IMR-90 (cell line): Measurements from ENCODE around the gene COLEC12. TPM values are rescaled to one million over a fixed set of nuclear protein-coding genes. Genes with fewer than 3 reads are reported as not detected.

ENCODE experiments used
- ATAC-seq: fragments of 200-7000 bp; cut with Tn5 transposase; 2 replicates; pipeline ENCODE4 v1.9.1; 2020; ENCODE audit warnings: low read depth, mild to moderate bottlenecking, moderate library complexity
- BruUV-seq: library from RNA; stranded (reverse); fragments of 400-500 nt; replicated peaks from 2 replicates; lab custom pipeline; 2021; lab: Mats Ljungman, UMichigan
- CTCF ChIA-PET: fragments of 300-600 bp; formaldehyde crosslinking; extraction: SDS; loops from one replicate; lab custom pipeline; 2021; ENCODE audit warnings: antibody characterized with exemption; lab: Yijun Ruan, JAX
- POLR2A ChIA-PET: fragments of 300-600 bp; sonication (Branson Sonifier 250); formaldehyde crosslinking; loops from one replicate; lab custom pipeline; 2022; ENCODE audit warnings: antibody characterized with exemption; ENCODE audit not compliant: unreplicated experiment; lab: Charles Lee
- DNase-seq: peaks from one replicate; pipeline ENCODE4 v3.0.0; 2013
- H2AFZ ChIP-seq: replicated peaks from 2 replicates; pipeline ENCODE3; 2013; ENCODE audit warnings: low read length, mild to moderate bottlenecking; ENCODE audit not compliant: poor library complexity
- H2AK5ac ChIP-seq: 2 replicates; pipeline ENCODE4 v1.6.1; 2013; ENCODE audit warnings: low read depth, low read length, inconsistent platforms
- H2AK9ac ChIP-seq: replicated peaks from 2 replicates; pipeline ENCODE3; 2013; ENCODE audit warnings: mild to moderate bottlenecking, low read depth, low read length, moderate library complexity; ENCODE audit not compliant: poor library complexity
- H2BK120ac ChIP-seq: 2 replicates; pipeline ENCODE4 v1.6.1; 2013; ENCODE audit warnings: low read depth, low read length, inconsistent platforms
- H2BK15ac ChIP-seq: 3 replicates; pipeline ENCODE4 v1.6.1; 2013; ENCODE audit warnings: low read depth, low read length, inconsistent platforms
- H2BK20ac ChIP-seq: 2 replicates; pipeline ENCODE4 v1.6.1; 2013; ENCODE audit warnings: low read depth, mild to moderate bottlenecking, inconsistent platforms, low read length, moderate library complexity
- H2BK5ac ChIP-seq: 2 replicates; pipeline ENCODE4 v1.6.1; 2013; ENCODE audit warnings: mild to moderate bottlenecking, low read depth, low read length, inconsistent platforms; ENCODE audit not compliant: poor library complexity, severe bottlenecking
- H3K14ac ChIP-seq: replicated peaks from 2 replicates; pipeline ENCODE4 v1.6.1; 2013; ENCODE audit warnings: low read depth, low read length, inconsistent platforms
- H3K18ac ChIP-seq: 2 replicates; pipeline ENCODE4 v1.6.1; 2013; ENCODE audit warnings: low read depth, low read length, control low read depth
- H3K23ac ChIP-seq: 2 replicates; pipeline ENCODE4 v1.6.1; 2013; ENCODE audit warnings: low read depth, low read length, inconsistent platforms
- H3K27ac ChIP-seq: 2 replicates; pipeline ENCODE4 v1.5.1; 2013; ENCODE audit warnings: mild to moderate bottlenecking, control low read depth, low read length; ENCODE audit not compliant: insufficient read depth
- H3K27me3 ChIP-seq: 2 replicates; pipeline ENCODE4 v1.6.1; 2013; ENCODE audit warnings: low read length; ENCODE audit not compliant: control insufficient read depth, insufficient read depth
- H3K36me3 ChIP-seq: 2 replicates; pipeline ENCODE4 v1.6.1; 2013; ENCODE audit warnings: low read length, mixed read lengths; ENCODE audit not compliant: control insufficient read depth, insufficient read depth
- H3K4ac ChIP-seq: 2 replicates; pipeline ENCODE4 v1.6.1; 2013; ENCODE audit warnings: low read depth, low read length, inconsistent platforms
- H3K4me1 ChIP-seq: 2 replicates; pipeline ENCODE4 v1.6.1; 2013; ENCODE audit warnings: low read length, mixed read lengths; ENCODE audit not compliant: control insufficient read depth, insufficient read depth
- H3K4me2 ChIP-seq: 2 replicates; pipeline ENCODE4 v1.6.1; 2013; ENCODE audit warnings: low read depth, mild to moderate bottlenecking, control low read depth, low read length, moderate library complexity
- H3K4me3 ChIP-seq: 2 replicates; pipeline ENCODE4 v1.5.1; 2013; ENCODE audit warnings: low read depth, mild to moderate bottlenecking, control low read depth, low read length, moderate library complexity; ENCODE audit not compliant: insufficient read depth
- H3K56ac ChIP-seq: 2 replicates; pipeline ENCODE4 v1.6.1; 2013; ENCODE audit warnings: low read length, inconsistent platforms; ENCODE audit not compliant: insufficient read depth; ENCODE audit errors: extremely low read depth
- H3K79me1 ChIP-seq, 2 experiments: 2 replicates each; pipeline ENCODE4 v1.6.1; 2013; ENCODE audit warnings: low read length in 2 of 2, inconsistent platforms in 1 of 2, low read depth in 1 of 2
- H3K9ac ChIP-seq: 2 replicates; pipeline ENCODE4 v1.6.1; 2013; ENCODE audit warnings: low read depth, low read length, control low read depth
- H3K9me1 ChIP-seq: 2 replicates; pipeline ENCODE4 v1.6.1; 2013; ENCODE audit warnings: low read length, inconsistent platforms; ENCODE audit not compliant: insufficient read depth
- H3K9me3 ChIP-seq: 2 replicates; pipeline ENCODE4 v1.6.1; 2013; ENCODE audit warnings: low read length; ENCODE audit not compliant: control insufficient read depth, insufficient read depth
- H4K20me1 ChIP-seq: 2 replicates; pipeline ENCODE4 v1.6.1; 2013; ENCODE audit warnings: low read length, inconsistent platforms; ENCODE audit not compliant: insufficient read depth
- H4K5ac ChIP-seq: 2 replicates; pipeline ENCODE4 v1.6.1; 2013; ENCODE audit warnings: mild to moderate bottlenecking, low read depth, low read length, control low read depth
- H4K8ac ChIP-seq, 2 experiments: 2 replicates each; pipeline ENCODE4 v1.6.1; 2013; ENCODE audit warnings: low read depth in 2 of 2, low read length in 2 of 2, control low read depth in 1 of 2, inconsistent platforms in 1 of 2
- H4K91ac ChIP-seq: 2 replicates; pipeline ENCODE4 v1.6.1; 2013; ENCODE audit warnings: low read depth, low read length, inconsistent platforms; ENCODE audit not compliant: insufficient read depth
- BHLHE40 ChIP-seq: fragments of 150-350 bp; IDR thresholded peaks from 2 replicates; pipeline ENCODE4 v1.6.1; 2016; ENCODE audit warnings: mild to moderate bottlenecking, low read depth, low read length
- CEBPB ChIP-seq: IDR thresholded peaks from 2 replicates; pipeline ENCODE4 v1.6.1; 2012; ENCODE audit warnings: low read depth, low read length, improper control_type of control experiment
- CHD1 ChIP-seq: IDR thresholded peaks from 2 replicates; pipeline ENCODE4 v1.6.1; 2012; ENCODE audit warnings: low read depth, low read length, improper control_type of control experiment
- CTCF ChIP-seq: conservative IDR thresholded peaks from 2 replicates; pipeline ENCODE4 v1.5.1; 2012; ENCODE audit warnings: mild to moderate bottlenecking, low read depth, low read length, improper control_type of control experiment
- FOS ChIP-seq: fragments of 150-350 bp; IDR thresholded peaks from 2 replicates; pipeline ENCODE4 v1.6.1; 2016; ENCODE audit warnings: low read depth, low read length
- MAFK ChIP-seq: IDR thresholded peaks from 2 replicates; pipeline ENCODE4 v1.6.1; 2012; ENCODE audit warnings: low read depth, low read length, improper control_type of control experiment
- MAZ ChIP-seq: IDR thresholded peaks from 2 replicates; pipeline ENCODE4 v1.6.1; 2012; ENCODE audit warnings: low read depth, mild to moderate bottlenecking, low read length, improper control_type of control experiment, moderate library complexity, borderline replicate concordance
- MXI1 ChIP-seq: IDR thresholded peaks from 2 replicates; pipeline ENCODE4 v1.6.1; 2012; ENCODE audit warnings: low read depth, mild to moderate bottlenecking, low read length, moderate library complexity, borderline replicate concordance
- NFE2L2 ChIP-seq: fragments of 150-350 bp; IDR thresholded peaks from 2 replicates; pipeline ENCODE4 v1.6.1; 2016; ENCODE audit warnings: low read depth, mild to moderate bottlenecking, low read length
- POLR2A ChIP-seq: IDR thresholded peaks from 2 replicates; pipeline ENCODE4 v1.6.1; 2012; ENCODE audit warnings: mild to moderate bottlenecking, low read depth, low read length
- RAD21 ChIP-seq: IDR thresholded peaks from 2 replicates; pipeline ENCODE4 v1.6.1; 2012; ENCODE audit warnings: low read length, improper control_type of control experiment
- RCOR1 ChIP-seq: IDR thresholded peaks from 2 replicates; pipeline ENCODE4 v1.6.1; 2012; ENCODE audit warnings: mild to moderate bottlenecking, low read length, improper control_type of control experiment; ENCODE audit not compliant: insufficient replicate concordance
- RFX5 ChIP-seq: IDR thresholded peaks from 2 replicates; pipeline ENCODE4 v1.8.0; 2012; ENCODE audit warnings: low read depth, mild to moderate bottlenecking, low read length, moderate library complexity
- SMC3 ChIP-seq: fragments of 150-350 bp; IDR thresholded peaks from 2 replicates; pipeline ENCODE4 v1.6.1; 2016; ENCODE audit warnings: low read depth, mild to moderate bottlenecking, antibody characterized with exemption, low read length, moderate library complexity
- WGBS, 2 experiments: methylation state at CpG; one replicate each; pipeline versions ENCODE4 v1.1.5 to v1.1.7; 2013; ENCODE audit warnings: missing lambda C conversion rate in 2 of 2; ENCODE audit not compliant: insufficient read length in 1 of 2; ENCODE audit errors: extremely low coverage in 2 of 2; 5-methylcytosine and 5-hydroxymethylcytosine counted together
- dilution Hi-C: fragments of 300-500 bp; cut with HindIII; formaldehyde crosslinking; loops from one replicate; pipeline ENCODE4 v1.14.3; 2018; ENCODE audit warnings: low sequenced_read_pairs; ENCODE audit not compliant: unreplicated experiment
- in situ Hi-C: fragments of 300-500 bp; cut with MboI; formaldehyde crosslinking; loops from 3 replicates; pipeline ENCODE4 v1.14.3; 2019; ENCODE audit warnings: low sequenced_read_pairs, inconsistent platforms, mixed read lengths
- intact Hi-C: fragments of 100-400 bp; cut with micrococcal nuclease; formaldehyde crosslinking; loops from 2 replicates; pipeline ENCODE4 v1.10.0; 2022
- polyA plus RNA-seq, 3 experiments: library from polyadenylated mRNA; depleted of rRNA; stranded (reverse); fragments of >200 nt; gene quantifications; 2 replicates each; pipeline ENCODE4 v1.2.3, GENCODE V29; 2012; ENCODE audit warnings: low replicate concordance in 1 of 3
- total RNA-seq: library from RNA; depleted of rRNA; stranded (reverse); fragments of >200 nt; gene quantifications from 2 replicates; pipeline ENCODE4 v1.2.3, GENCODE V29; 2012
- TF ChIP-seq, protein P1 (sequence below): fragments of 150-350 bp; IDR thresholded peaks from 2 replicates; pipeline ENCODE4 v1.6.1; 2016; ENCODE audit warnings: low read depth, mild to moderate bottlenecking, low read length, moderate library complexity, borderline replicate concordance
- TF ChIP-seq, protein P2 (sequence below): fragments of 150-350 bp; IDR thresholded peaks from 2 replicates; pipeline ENCODE4 v1.6.1; 2017; ENCODE audit warnings: mild to moderate bottlenecking, antibody characterized with exemption, low read length, low read depth

COLEC12 gene
- total and polyA plus RNA-seq, 2 of the 4 experiments (the other 2 are of a cell fraction) = 1.0 to 2.3 TPM

GRCh38 chr18:429030-429429 is 71.5 kb downstream of the COLEC12 start:
- ATAC-seq (no peak), DNase-seq (no peak)
- H3K79me1 ChIP-seq = no peaks in the 10 kb centered on the region
- no TSS peak for BruUV-seq
- H3K36me3 ChIP-seq = no peaks in the 10 kb centered on the region
- no peak overlapping the region for H3K56ac ChIP-seq
- H3K4me1 ChIP-seq = peaks cover 2% of the 10 kb centered on the region; the same call in 1 of the 2 replicates
- ChIA-PET POLR2A (no interaction called here), CTCF (no interaction called here)
- no peak overlapping the region for H2BK20ac ChIP-seq
- intact Hi-C loops = no loop called here
- no peak overlapping the region for H3K4me2 ChIP-seq
- dilution Hi-C loops = no loop called here
- no peak for TF ChIP-seq RFX5
- TF ChIP-seq RAD21 = no peak
- TF ChIP-seq POLR2A = no peak
- no peak for TF ChIP-seq MAFK
- no peak for TF ChIP-seq NFE2L2
- no peak for TF ChIP-seq CHD1
- no peak for TF ChIP-seq MAZ
- no peak for TF ChIP-seq CTCF
- no peak for TF ChIP-seq CEBPB
- no peak for TF ChIP-seq FOS
- no peak for TF ChIP-seq RCOR1
- TF ChIP-seq, protein P1, sequence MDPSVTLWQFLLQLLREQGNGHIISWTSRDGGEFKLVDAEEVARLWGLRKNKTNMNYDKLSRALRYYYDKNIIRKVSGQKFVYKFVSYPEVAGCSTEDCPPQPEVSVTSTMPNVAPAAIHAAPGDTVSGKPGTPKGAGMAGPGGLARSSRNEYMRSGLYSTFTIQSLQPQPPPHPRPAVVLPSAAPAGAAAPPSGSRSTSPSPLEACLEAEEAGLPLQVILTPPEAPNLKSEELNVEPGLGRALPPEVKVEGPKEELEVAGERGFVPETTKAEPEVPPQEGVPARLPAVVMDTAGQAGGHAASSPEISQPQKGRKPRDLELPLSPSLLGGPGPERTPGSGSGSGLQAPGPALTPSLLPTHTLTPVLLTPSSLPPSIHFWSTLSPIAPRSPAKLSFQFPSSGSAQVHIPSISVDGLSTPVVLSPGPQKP = no peak
- no peak for TF ChIP-seq SMC3
- TF ChIP-seq, protein P2, sequence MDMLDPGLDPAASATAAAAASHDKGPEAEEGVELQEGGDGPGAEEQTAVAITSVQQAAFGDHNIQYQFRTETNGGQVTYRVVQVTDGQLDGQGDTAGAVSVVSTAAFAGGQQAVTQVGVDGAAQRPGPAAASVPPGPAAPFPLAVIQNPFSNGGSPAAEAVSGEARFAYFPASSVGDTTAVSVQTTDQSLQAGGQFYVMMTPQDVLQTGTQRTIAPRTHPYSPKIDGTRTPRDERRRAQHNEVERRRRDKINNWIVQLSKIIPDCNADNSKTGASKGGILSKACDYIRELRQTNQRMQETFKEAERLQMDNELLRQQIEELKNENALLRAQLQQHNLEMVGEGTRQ = no peak
- no peak for TF ChIP-seq BHLHE40
- TF ChIP-seq MXI1 = no peak
- no peak overlapping the region for H2AK9ac ChIP-seq
- H2AK5ac ChIP-seq = no peak overlapping the region
- no peaks in the 10 kb centered on the region for H4K20me1 ChIP-seq
- no peak overlapping the region for H2BK120ac ChIP-seq
- H3K9me1 ChIP-seq = no peaks in the 10 kb centered on the region
- in situ Hi-C loops = no loop called here
- H2BK5ac ChIP-seq = no peak overlapping the region
- H3K4ac ChIP-seq = no peak overlapping the region
- H4K5ac ChIP-seq = no peak overlapping the region
- no peak overlapping the region for H2AFZ ChIP-seq
- no peak overlapping the region for H2BK15ac ChIP-seq
- H3K9ac ChIP-seq = no peak overlapping the region
- H3K9me3 ChIP-seq = no peaks in the 10 kb centered on the region
- no peak overlapping the region for H3K23ac ChIP-seq
- no CpG with 5 or more reads among the region's 1 CpG for WGBS, 2 experiments
- H3K4me3 ChIP-seq = no peak overlapping the region
- no peaks in the 10 kb centered on the region for H3K27me3 ChIP-seq
- H4K8ac ChIP-seq = no peak overlapping the region
- H4K91ac ChIP-seq = no peak overlapping the region
- H3K14ac ChIP-seq = no peak overlapping the region
- H3K27ac ChIP-seq = no peak overlapping the region
- no peak overlapping the region for H3K18ac ChIP-seq
